Activated CD4-positive, alpha-beta T cell treated with anti-CD3 and anti-CD28 coated beads, Interleukin-2, amount 50 U/mL, for 48 hours (primary cell): ENCODE data around the gene SDK2.
"Not testable (repeated sequence)": the region's sequence is repeated elsewhere in the genome, so short reads cannot be mapped to it uniquely, and the experiment has no call there.

Experiments used
- DNase-seq, 2 experiments: peaks; one replicate each; pipeline ENCODE4 v3.0.0-alpha.2; 2020

SDK2 gene

GRCh38 chr17:73311781-73312641, 332.2 kb downstream of the SDK2 start, which contains the start of gene CDC42EP4:
Gene CDC42EP4, minus strand, starts transcription at chr17:73312001. Its CDS starts 25,501 bp downstream, at chr17:73286500.
- peak; percentile 91 to 93 for DNase-seq

- no peak for DNase-seq
Measured at GRCh38 chr17:73311428-73311780, 332.8 kb downstream of the SDK2 start.

GRCh38 chr17:73309727-73310596, 334.3 kb downstream of the SDK2 start:
- DNase-seq: no peak

GRCh38 chr17:73308959-73309358, 335.3 kb downstream of the SDK2 start:
- DNase-seq: not testable (repeated sequence)

GRCh38 chr17:73308017-73308823, 336.0 kb downstream of the SDK2 start:
- no peak for DNase-seq

- DNase-seq: no peak
Measured at GRCh38 chr17:73307130-73307529, 337.1 kb downstream of the SDK2 start.

- no peak for DNase-seq
Measured at GRCh38 chr17:73305845-73306836, 338.1 kb downstream of the SDK2 start.

GRCh38 chr17:73304971-73305812, 339.1 kb downstream of the SDK2 start:
- no peak for DNase-seq

- no peak for DNase-seq
Measured at GRCh38 chr17:73304438-73304837, 339.8 kb downstream of the SDK2 start.

GRCh38 chr17:73302189-73302588, 342.1 kb downstream of the SDK2 start:
- no peak for DNase-seq

- no peak for DNase-seq
Measured at GRCh38 chr17:73301369-73301768, 342.9 kb downstream of the SDK2 start.

- no peak for DNase-seq
Measured at GRCh38 chr17:73300392-73300791, 343.9 kb downstream of the SDK2 start.

- no peak for DNase-seq
Measured at GRCh38 chr17:73297934-73298861, 346.0 kb downstream of the SDK2 start.

GRCh38 chr17:73293480-73293911, 350.7 kb downstream of the SDK2 start:
- no peak for DNase-seq

- DNase-seq: no peak
Measured at GRCh38 chr17:73293031-73293430, 351.2 kb downstream of the SDK2 start.

GRCh38 chr17:73292031-73292531, 352.2 kb downstream of the SDK2 start:
- DNase-seq: no peak

GRCh38 chr17:73291260-73291801, 352.9 kb downstream of the SDK2 start:
- peak in 1 of 2 experiments; percentile 23 for DNase-seq

- no peak for DNase-seq
Measured at GRCh38 chr17:73290399-73291259, 353.6 kb downstream of the SDK2 start.
